Liver (tissue), 9 donors: ENCODE results near the gene PNPLA2. TPM values are rescaled to one million over a fixed set of nuclear protein-coding genes. Genes with fewer than 3 reads are reported as not detected.

Source experiments
- DNase-seq: peaks from one replicate; pipeline ENCODE4 v3.0.0-alpha.2; 2017; ENCODE audit warnings: low spot score
- H3K27ac ChIP-seq, 2 donors: one replicate each; pipeline ENCODE4 v1.7.0; 2013; ENCODE audit warnings: inconsistent platforms in 2 of 2, low read length in 2 of 2, control low read depth in 1 of 2, low read depth in 1 of 2, mild to moderate bottlenecking in 1 of 2
- H3K27me3 ChIP-seq, 4 donors: one replicate each; pipeline versions ENCODE4 v1.6.1 to v1.7.0; 2013; ENCODE audit warnings: low read length in 3 of 4, inconsistent platforms in 1 of 4, mild to moderate bottlenecking in 1 of 4, moderate library complexity in 1 of 4; ENCODE audit not compliant: control insufficient read depth in 4 of 4, insufficient read depth in 4 of 4
- H3K36me3 ChIP-seq, 4 donors: one replicate each; pipeline versions ENCODE4 v1.6.1 to v1.7.0; 2013; ENCODE audit warnings: low read length in 3 of 4, mild to moderate bottlenecking in 3 of 4, low read depth in 1 of 4, moderate library complexity in 1 of 4; ENCODE audit not compliant: control insufficient read depth in 4 of 4, insufficient read depth in 3 of 4
- H3K4me1 ChIP-seq, 4 donors: one replicate each; pipeline versions ENCODE4 v1.6.1 to v1.7.0; 2013; ENCODE audit warnings: low read length in 3 of 4, mild to moderate bottlenecking in 3 of 4, moderate library complexity in 1 of 4; ENCODE audit not compliant: control insufficient read depth in 4 of 4, insufficient read depth in 4 of 4
- H3K4me3 ChIP-seq, 3 donors: one replicate each; pipeline versions ENCODE4 v1.6.1 to v1.7.0; 2013; ENCODE audit warnings: low read length in 3 of 3, control low read depth in 1 of 3, low read depth in 1 of 3, mild to moderate bottlenecking in 1 of 3
- H3K9ac ChIP-seq, 2 donors: one replicate each; pipeline ENCODE4 v1.7.0; 2013; ENCODE audit warnings: low read length in 2 of 2, mild to moderate bottlenecking in 2 of 2, moderate library complexity in 2 of 2, control low read depth in 1 of 2, low read depth in 1 of 2
- H3K9me3 ChIP-seq, 4 donors: one replicate each; pipeline versions ENCODE4 v1.6.1 to v1.7.0; 2013; ENCODE audit warnings: low read length in 3 of 4; ENCODE audit not compliant: control insufficient read depth in 4 of 4
- EGR1 ChIP-seq, 2 donors: IDR thresholded peaks; 2 replicates each; pipeline ENCODE4 v1.6.1; 2016 to 2018; ENCODE audit warnings: antibody characterized with exemption in 2 of 2, low read depth in 2 of 2
- FOXA1 ChIP-seq: IDR thresholded peaks from 2 replicates; pipeline ENCODE4 v1.6.1; 2016; ENCODE audit warnings: antibody characterized with exemption
- FOXA2 ChIP-seq: IDR thresholded peaks from 2 replicates; pipeline ENCODE4 v1.6.1; 2016; ENCODE audit warnings: antibody characterized with exemption
- HNF4A ChIP-seq, 2 donors: conservative IDR thresholded peaks; 2 replicates each; pipeline ENCODE4 v1.6.1; 2016; ENCODE audit warnings: antibody characterized with exemption in 2 of 2, mild to moderate bottlenecking in 2 of 2
- HNF4G ChIP-seq: IDR thresholded peaks from 2 replicates; pipeline ENCODE4 v1.6.1; 2016; ENCODE audit warnings: antibody characterized with exemption
- NR2F2 ChIP-seq: IDR thresholded peaks from 2 replicates; pipeline ENCODE4 v1.6.1; 2016; ENCODE audit warnings: antibody characterized with exemption
- SP1 ChIP-seq: IDR thresholded peaks from 2 replicates; pipeline ENCODE4 v1.6.1; 2018; ENCODE audit warnings: antibody characterized with exemption, mild to moderate bottlenecking
- YY1 ChIP-seq: IDR thresholded peaks from 2 replicates; pipeline ENCODE4 v1.6.1; 2016; ENCODE audit warnings: antibody characterized with exemption, mild to moderate bottlenecking
- WGBS: extraction: QIAGEN DNeasy Blood & Tissue Kit; methylation state at CpG from one replicate; pipeline ENCODE4 v1.1.7; 2013; 5-methylcytosine and 5-hydroxymethylcytosine counted together
- polyA plus RNA-seq, 2 donors: library from polyadenylated mRNA; stranded (reverse) in 1 of 2; unstranded in 1 of 2; fragments of 200-250 nt in 1 of 2; fragments of >200 nt in 1 of 2; fragmentation: Nextera tagmentation in 1 of 2; extraction: Ambion mirVana in 1 of 2; gene quantifications; one replicate each; pipeline versions ENCODE4 v1.2.1 to v1.2.3, GENCODE V29; 2013 to 2015
- total RNA-seq, 2 donors: library from RNA; depleted of rRNA; stranded (reverse); fragments of >200 nt; gene quantifications; one replicate each; pipeline ENCODE4 v1.2.3, GENCODE V29; 2014
- TF ChIP-seq, protein P1 (sequence below): fragments of 150-350 bp; IDR thresholded peaks from 2 replicates; pipeline ENCODE4 v1.5.1; 2017; ENCODE audit warnings: improper control_type of control experiment, low read depth, low read length; ENCODE audit not compliant: missing input control
- donor health status: healthy.
- donor health status: healthy.
- donor health status: healthy.
- donor health status: healthy.
- donor health status: healthy.

PNPLA2 gene
- total and polyA plus RNA-seq, 4 donors, result 13.7 to 58.9 (median 27.2) TPM

DNA sequence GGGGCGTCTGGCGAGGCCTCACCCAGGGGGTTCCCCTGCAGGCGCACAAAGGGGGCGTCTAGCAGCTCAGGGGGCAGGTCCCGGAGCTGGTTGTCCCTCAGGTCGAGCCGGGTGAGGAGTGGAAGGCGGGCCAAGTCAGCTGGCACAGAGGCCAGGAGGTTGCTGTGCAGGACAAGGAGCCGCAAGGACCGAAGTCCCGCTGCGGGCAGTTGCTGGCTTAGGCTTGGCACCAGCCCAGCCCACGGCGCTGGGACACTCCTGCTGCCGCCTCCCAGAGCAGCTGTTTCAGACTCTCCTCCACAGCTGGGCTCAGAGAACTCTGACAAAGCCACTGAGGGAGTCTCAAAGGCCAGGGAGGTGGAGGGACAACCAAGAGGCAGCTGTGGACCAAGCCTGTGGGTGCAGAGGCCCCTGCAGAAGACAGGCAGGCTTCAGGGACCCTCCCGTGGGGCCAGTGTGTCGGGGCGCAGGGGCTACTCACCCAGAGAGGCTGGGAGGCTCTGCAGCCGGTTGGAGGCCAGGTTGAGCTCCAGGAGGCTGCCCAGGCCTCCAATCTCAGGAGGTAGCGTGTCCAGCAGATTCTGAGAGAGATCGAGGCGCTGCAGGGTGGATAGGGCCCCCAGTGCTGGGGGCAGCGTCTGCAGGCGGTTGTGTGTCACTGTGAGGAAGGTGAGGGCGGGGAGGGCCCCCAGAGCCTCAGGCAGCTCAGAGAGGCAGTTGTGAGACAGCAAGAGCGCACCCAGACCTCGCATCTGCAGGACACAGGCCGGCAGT lies 15.8 kb upstream of the PNPLA2 start:
- H3K9me3 ChIP-seq, result no peaks in the 10 kb centered on the region
- H3K27ac ChIP-seq, result no peak overlapping the region
- WGBS, result 92% methylated on average over 28 of the region's 28 CpGs
- TF ChIP-seq FOXA1, result no peak
- TF ChIP-seq HNF4A (conservative IDR thresholded peaks at IDR 0.05), result no peak
- TF ChIP-seq YY1, result no peak
- no peak for TF ChIP-seq NR2F2
- no peak for TF ChIP-seq EGR1 (IDR thresholded peaks at IDR 0.05; ENCODE audit: low read depth in 2 of 2)
- peaks cover 7 to 19% (median 16%) of the 10 kb centered on the region in 4 donors for H3K4me1 ChIP-seq
- no peaks in the 10 kb centered on the region for H3K27me3 ChIP-seq
- no peak overlapping the region for H3K4me3 ChIP-seq
- no peak for DNase-seq
- no peak overlapping the region for H3K9ac ChIP-seq
- peaks cover 0 to 5% (median 1%) of the 10 kb centered on the region in 4 donors for H3K36me3 ChIP-seq

DNA sequence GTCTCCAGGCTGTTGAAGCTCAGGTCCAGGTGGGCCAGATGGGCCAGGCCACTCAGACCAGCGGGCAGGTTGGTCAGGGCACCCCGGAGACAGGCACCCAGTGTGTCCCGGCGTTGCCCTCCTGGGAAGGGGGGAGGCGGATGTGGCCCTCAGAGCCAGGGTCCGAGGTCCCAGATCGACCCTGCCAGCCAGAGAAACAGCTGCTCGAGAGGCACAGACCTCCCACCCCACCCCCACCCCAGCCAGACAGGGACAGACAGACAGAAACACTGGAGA lies 15.3 kb upstream of the PNPLA2 start:
- H3K4me3 ChIP-seq, result no peak overlapping the region
- H3K27me3 ChIP-seq, result no peaks in the 10 kb centered on the region
- H3K27ac ChIP-seq, result no peak overlapping the region
- peaks cover 0 to 5% (median 1%) of the 10 kb centered on the region in 4 donors for H3K36me3 ChIP-seq
- no peaks in the 10 kb centered on the region for H3K9me3 ChIP-seq
- H3K9ac ChIP-seq, result no peak overlapping the region
- 92% methylated on average over 8 of the region's 8 CpGs for WGBS
- H3K4me1 ChIP-seq, result peaks cover 8 to 17% (median 15%) of the 10 kb centered on the region in 4 donors
- no peak for DNase-seq
- TF ChIP-seq EGR1 (IDR thresholded peaks at IDR 0.05; ENCODE audit: low read depth in 2 of 2) (no peak), FOXA2 (no peak)
- TF ChIP-seq, protein P1, sequence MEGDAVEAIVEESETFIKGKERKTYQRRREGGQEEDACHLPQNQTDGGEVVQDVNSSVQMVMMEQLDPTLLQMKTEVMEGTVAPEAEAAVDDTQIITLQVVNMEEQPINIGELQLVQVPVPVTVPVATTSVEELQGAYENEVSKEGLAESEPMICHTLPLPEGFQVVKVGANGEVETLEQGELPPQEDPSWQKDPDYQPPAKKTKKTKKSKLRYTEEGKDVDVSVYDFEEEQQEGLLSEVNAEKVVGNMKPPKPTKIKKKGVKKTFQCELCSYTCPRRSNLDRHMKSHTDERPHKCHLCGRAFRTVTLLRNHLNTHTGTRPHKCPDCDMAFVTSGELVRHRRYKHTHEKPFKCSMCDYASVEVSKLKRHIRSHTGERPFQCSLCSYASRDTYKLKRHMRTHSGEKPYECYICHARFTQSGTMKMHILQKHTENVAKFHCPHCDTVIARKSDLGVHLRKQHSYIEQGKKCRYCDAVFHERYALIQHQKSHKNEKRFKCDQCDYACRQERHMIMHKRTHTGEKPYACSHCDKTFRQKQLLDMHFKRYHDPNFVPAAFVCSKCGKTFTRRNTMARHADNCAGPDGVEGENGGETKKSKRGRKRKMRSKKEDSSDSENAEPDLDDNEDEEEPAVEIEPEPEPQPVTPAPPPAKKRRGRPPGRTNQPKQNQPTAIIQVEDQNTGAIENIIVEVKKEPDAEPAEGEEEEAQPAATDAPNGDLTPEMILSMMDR, result no peak

DNA sequence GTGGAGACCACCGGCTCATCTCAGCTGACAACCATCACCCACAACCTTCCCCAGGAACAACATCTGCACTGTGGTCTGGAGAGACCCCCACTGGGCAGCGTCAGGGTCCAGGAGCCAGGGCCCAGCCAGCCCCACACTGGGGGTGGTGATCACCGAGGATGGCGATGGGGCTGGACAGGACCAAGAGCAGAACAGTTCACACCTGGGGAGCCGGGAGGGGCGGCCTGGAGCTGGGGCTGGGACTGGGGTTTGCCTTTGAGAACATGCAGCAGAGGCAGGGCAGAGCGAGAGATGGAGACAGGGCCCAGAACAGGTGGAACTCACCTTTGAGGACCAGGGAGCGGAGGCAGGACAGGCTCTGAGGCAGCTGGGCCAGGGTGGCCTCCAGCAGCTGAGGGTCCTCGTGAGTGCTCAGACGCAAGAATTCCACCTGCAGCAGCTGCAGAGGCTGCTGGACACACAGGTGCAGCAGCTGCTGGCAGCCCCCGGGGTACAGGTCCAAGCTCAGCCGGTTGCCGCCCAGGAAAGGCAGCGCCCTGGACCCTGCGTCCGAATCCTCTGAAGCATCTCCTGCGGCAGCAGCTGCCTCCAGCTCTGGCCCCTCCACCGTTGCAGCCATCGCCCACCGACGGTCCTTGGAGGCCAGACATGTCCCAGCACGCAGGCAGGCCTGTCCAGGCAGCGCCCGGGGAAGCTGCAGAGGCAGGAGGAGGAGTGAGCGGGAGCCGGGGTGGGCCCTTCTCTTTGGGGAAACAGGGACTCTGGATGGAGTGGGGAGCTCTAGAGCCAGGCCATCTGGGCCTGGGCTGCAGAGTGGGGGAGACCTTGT lies 14.7 kb upstream of the PNPLA2 start:
- H3K4me3 ChIP-seq, result no peak overlapping the region
- H3K27me3 ChIP-seq, result no peaks in the 10 kb centered on the region
- H3K9ac ChIP-seq, result no peak overlapping the region
- peaks cover 0 to 5% (median 1%) of the 10 kb centered on the region in 4 donors for H3K36me3 ChIP-seq
- H3K4me1 ChIP-seq, result peaks cover 12 to 20% (median 17%) of the 10 kb centered on the region in 4 donors
- H3K9me3 ChIP-seq, result no peaks in the 10 kb centered on the region
- 72% methylated on average over 26 of the region's 26 CpGs for WGBS
- DNase-seq, result no peak
- H3K27ac ChIP-seq, result no peak overlapping the region
- no peak for TF ChIP-seq HNF4G

DNA sequence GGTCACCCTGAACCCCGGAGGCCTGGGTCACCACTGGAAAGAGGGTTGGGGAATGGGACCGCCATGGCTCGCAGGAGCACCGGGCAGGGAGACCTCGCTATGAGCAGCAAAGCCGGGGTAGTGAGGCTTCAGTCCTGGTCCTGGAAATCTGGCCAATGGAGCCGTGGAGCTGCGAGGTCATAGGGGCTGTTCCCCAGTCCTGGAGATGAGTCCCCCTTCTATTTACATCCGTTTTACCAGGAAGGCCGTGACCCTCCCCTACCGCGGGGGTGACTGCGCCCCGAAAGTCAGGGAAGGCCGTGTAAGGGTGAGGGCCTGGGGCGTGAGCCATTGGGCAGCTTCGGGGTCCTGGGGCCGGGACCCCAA lies 14.1 kb upstream of the PNPLA2 start:
- H3K9ac ChIP-seq, result peak overlapping the region in 1 of 2 donors; percentile 28
- H3K36me3 ChIP-seq, result peaks cover 0 to 5% (median 0%) of the 10 kb centered on the region in 4 donors
- H3K4me1 ChIP-seq, result peaks cover 12 to 22% (median 17%) of the 10 kb centered on the region in 4 donors
- H3K9me3 ChIP-seq, result no peaks in the 10 kb centered on the region
- DNase-seq, result no peak
- H3K27me3 ChIP-seq, result no peaks in the 10 kb centered on the region
- TF ChIP-seq SP1, result no peak
- WGBS, result 16% methylated on average over 18 of the region's 18 CpGs
- H3K27ac ChIP-seq, result peak overlapping the region; percentile 17 to 87
- peak overlapping the region; percentile 29 to 63 (median 29) for H3K4me3 ChIP-seq
